ENCODE results near the gene PRKCQ.

The PRKCQ gene

DNA sequence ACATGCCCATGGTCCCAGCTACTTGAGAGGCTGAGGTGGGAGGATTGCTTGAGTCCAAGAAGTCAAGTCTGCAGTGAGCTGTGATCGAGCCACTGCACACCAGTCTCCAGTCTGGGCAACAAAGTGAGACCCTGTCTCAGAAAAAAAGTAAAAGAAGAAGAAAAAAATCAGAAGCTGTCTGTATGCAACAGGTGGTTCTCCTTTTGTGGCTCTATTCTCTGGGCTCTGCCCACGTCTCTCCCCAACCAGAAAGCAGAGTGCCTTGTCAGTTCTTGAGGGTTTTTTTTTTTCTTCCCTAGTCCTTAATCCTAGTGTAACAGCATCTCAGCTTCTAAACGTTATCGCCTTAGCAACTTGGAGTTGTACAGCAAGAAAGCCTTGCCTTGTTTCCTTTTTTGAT, 89.5 kb downstream of the PRKCQ start:
- no peak for DNase-seq (ENCODE audit: low read depth)
- TF ChIP-seq, protein P1, sequence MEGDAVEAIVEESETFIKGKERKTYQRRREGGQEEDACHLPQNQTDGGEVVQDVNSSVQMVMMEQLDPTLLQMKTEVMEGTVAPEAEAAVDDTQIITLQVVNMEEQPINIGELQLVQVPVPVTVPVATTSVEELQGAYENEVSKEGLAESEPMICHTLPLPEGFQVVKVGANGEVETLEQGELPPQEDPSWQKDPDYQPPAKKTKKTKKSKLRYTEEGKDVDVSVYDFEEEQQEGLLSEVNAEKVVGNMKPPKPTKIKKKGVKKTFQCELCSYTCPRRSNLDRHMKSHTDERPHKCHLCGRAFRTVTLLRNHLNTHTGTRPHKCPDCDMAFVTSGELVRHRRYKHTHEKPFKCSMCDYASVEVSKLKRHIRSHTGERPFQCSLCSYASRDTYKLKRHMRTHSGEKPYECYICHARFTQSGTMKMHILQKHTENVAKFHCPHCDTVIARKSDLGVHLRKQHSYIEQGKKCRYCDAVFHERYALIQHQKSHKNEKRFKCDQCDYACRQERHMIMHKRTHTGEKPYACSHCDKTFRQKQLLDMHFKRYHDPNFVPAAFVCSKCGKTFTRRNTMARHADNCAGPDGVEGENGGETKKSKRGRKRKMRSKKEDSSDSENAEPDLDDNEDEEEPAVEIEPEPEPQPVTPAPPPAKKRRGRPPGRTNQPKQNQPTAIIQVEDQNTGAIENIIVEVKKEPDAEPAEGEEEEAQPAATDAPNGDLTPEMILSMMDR (conservative IDR thresholded peaks at IDR 0.05; ENCODE audit: low read length): no peak
- H3K4me3 ChIP-seq (ENCODE audit: low read length): no peak overlapping the region

DNA sequence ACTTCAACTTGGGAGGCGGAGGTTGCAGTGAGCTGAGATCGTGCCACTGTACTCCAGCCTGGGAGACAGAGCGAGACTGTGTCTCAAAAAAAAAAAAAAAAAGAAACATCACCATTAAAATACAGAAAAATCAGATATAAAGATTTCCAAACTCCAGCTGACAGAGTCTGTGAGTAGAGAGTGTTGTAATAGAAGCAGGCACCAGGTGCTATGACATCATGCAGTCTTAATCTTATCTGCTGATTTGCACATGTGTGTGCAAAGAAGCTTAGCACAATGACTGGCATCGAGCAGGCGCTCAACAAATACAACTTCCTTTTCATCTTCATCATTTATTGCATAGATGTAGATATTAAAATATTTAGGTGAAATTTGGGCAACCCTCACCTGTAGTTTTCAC, 92.2 kb downstream of the PRKCQ start:
- no peak for DNase-seq (ENCODE audit: low read depth)
- no peak overlapping the region for H3K4me3 ChIP-seq (ENCODE audit: low read length)
- TF ChIP-seq, protein P1 (conservative IDR thresholded peaks at IDR 0.05; ENCODE audit: low read length): no peak

DNA sequence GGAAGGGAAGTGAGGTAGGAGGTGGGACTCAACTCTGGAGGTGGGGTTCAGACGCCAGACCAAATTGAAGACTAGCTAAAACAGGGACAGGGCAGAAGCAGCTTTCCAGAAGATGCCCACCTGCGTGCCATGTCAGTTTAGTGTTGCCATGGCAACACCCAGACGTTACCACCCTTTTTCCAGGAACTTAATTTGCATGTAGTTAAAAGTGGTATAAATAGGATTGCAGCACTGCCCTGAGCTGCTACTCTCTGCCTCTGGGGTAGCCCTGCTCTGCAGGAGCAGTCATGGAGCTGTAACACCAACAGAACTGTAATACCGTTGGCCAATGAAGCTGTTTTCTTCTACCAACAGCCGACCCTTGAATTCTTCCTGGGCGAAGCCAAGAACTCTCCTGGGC, 93.8 kb downstream of the PRKCQ start:
- TF ChIP-seq, protein P1 (conservative IDR thresholded peaks at IDR 0.05; ENCODE audit: low read length): no peak
- no peak overlapping the region for H3K4me3 ChIP-seq (ENCODE audit: low read length)
- no peak for DNase-seq (ENCODE audit: low read depth)

DNA sequence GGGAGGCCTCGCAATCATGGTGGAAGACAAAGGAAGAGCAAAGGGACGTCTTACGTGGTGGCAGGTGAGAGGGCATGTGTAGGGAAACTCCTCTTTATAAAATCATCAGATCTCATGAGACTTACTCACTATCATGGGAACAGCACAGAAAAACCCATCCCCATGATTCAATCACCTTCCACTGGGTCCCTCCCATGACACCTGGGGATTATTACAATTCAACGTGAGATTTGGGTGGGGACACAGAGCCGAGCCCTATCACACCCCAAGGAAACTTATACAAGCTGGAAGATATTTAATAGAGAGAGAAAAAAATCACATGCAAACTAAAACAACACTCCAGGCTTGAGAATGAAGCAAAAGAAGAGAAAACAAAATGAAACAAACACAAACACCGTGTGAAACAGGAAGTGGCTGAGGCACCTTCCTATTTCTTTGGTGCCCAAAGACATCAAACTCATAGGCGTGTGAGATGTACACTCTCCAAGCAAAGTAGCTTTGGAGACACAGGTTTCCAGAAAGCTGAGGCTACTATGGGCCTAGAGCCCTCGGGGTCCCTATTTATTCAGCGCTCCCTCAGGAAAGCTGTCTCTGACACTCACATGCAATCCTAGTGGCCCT, 97.2 kb downstream of the PRKCQ start:
- no peak for DNase-seq (ENCODE audit: low read depth)
- TF ChIP-seq, protein P1 (conservative IDR thresholded peaks at IDR 0.05; ENCODE audit: low read length): no peak
- no peak overlapping the region for H3K4me3 ChIP-seq (ENCODE audit: low read length)

DNA sequence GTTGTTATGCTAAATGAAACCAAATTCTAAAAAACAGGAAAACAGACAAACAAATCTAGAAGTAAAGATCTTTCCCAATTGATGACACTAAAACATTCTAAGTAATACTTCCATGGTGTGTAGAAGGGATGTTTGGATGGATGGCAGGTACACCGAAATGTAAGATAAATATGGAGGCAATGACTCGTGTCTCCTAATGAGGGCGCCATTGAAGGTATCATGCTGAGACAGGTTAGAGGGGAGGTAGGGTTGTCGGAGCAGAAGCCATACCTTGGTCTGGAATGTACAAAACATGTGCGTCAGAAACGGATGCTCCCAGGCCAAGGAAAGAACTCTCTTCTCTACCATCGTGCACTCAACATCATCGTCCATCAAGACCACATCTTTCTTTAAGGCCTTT, 101.4 kb downstream of the PRKCQ start:
- TF ChIP-seq, protein P1 (conservative IDR thresholded peaks at IDR 0.05; ENCODE audit: low read length): no peak
- DNase-seq (ENCODE audit: low read depth): no peak
- no peak overlapping the region for H3K4me3 ChIP-seq (ENCODE audit: low read length)

DNA sequence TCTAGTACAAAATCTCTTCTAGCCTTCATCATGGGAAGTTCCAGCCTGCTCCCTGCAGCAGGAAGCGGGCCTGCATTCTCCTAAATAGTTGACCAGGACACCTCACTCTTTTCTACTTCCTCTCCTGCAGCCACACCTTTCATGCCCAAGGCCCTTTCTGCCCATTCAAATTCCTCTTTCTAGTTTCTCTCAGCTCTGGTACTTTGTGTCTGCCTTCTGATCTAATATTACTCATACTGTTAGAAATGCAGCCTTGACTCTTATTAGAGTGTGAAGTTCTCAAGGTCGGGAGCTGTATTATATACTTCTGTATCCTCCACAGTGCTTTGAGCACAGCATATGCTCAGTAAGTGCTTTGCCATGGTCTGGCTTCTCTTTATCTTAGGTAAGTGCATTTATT, 103.1 kb downstream of the PRKCQ start:
- no peak overlapping the region for H3K4me3 ChIP-seq (ENCODE audit: low read length)
- TF ChIP-seq, protein P1 (conservative IDR thresholded peaks at IDR 0.05; ENCODE audit: low read length): no peak
- DNase-seq (ENCODE audit: low read depth): no peak

DNA sequence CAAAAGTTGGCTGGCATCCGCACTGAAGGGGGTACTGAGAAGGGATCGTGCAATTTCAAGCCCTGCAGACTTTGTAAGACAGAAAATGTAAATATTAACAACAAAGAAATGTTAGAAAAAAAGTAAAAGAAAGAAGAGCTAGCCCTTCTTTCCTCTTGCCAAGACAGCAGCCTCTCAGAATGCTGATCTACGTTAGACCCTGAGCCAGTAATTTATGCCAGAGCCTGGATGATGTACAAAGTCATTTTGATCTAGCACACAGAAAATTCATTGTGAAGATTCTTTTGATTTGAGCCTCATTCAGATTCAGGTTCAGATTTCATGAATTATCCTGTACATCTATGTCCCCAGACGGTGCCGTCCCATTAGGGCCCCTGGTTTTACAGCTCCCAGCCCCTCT, 105.2 kb downstream of the PRKCQ start:
- no peak for DNase-seq (ENCODE audit: low read depth)
- TF ChIP-seq, protein P1 (conservative IDR thresholded peaks at IDR 0.05; ENCODE audit: low read length): no peak
- H3K4me3 ChIP-seq (ENCODE audit: low read length): no peak overlapping the region
